GM12878 (cell line): ENCODE measurements around the gene TXNDC5. TPM values are rescaled to one million over a fixed set of nuclear protein-coding genes. Genes with fewer than 3 reads are reported as not detected.

Experiments used
- ATAC-seq: fragments of 200-7000 bp; cut with Tn5 transposase; 3 replicates; pipeline ENCODE4 v1.9.1; 2020; ENCODE audit warnings: mild to moderate bottlenecking, moderate library complexity
- BruUV-seq: library from RNA; stranded (reverse); fragments of 400-500 nt; replicated peaks from 2 replicates; lab custom pipeline; 2021; lab: Mats Ljungman, UMichigan
- CTCF ChIA-PET: fragments of 300-600 bp; sonication (Branson Sonifier 250); formaldehyde crosslinking; extraction: SDS; loops from one replicate; lab custom pipeline; 2021; ENCODE audit warnings: inconsistent platforms; lab: Yijun Ruan, JAX
- POLR2A ChIA-PET: fragments of 350-600 bp; formaldehyde crosslinking; extraction: SDS; loops from one replicate; lab custom pipeline; 2021; ENCODE audit warnings: inconsistent platforms; lab: Charles Lee
- RAD21 ChIA-PET: fragments of 300-600 bp; sonication (Branson Sonifier 250); formaldehyde crosslinking; loops from one replicate; lab custom pipeline; 2023; ENCODE audit warnings: antibody characterized with exemption; ENCODE audit not compliant: unreplicated experiment; lab: Charles Lee
- SMC1A ChIA-PET: fragments of 300-600 bp; sonication (Branson Sonifier 250); formaldehyde crosslinking; loops from one replicate; lab custom pipeline; 2023; ENCODE audit not compliant: unreplicated experiment, uncharacterized antibody; lab: Charles Lee
- DNase-seq: peaks from one replicate; pipeline ENCODE4 v3.0.0-alpha.2; 2011; ENCODE audit warnings: low read depth, low spot score
- FAIRE-seq: peaks from 3 replicates; lab custom pipeline; 2011; peaks lifted over from hg19 to GRCh38; lab: Jason Lieb, UNC
- H2AFZ ChIP-seq: 2 replicates; pipeline ENCODE4 v1.6.0; 2011; ENCODE audit warnings: low read depth, low read length, control low read depth; ENCODE audit not compliant: control insufficient read depth
- H3K27ac ChIP-seq: 2 replicates; pipeline ENCODE4 v1.5.1; 2011; ENCODE audit warnings: control low read depth; ENCODE audit not compliant: control insufficient read depth, insufficient read depth
- H3K27me3 ChIP-seq, 2 experiments: replicated peaks in 1 of 2; 2 replicates each; pipeline versions ENCODE4 v1.6.0 to v1.6.1; 2011; ENCODE audit warnings: low read length in 1 of 2; ENCODE audit not compliant: control insufficient read depth in 2 of 2, insufficient read depth in 2 of 2
- H3K36me3 ChIP-seq, 2 experiments: 2 replicates each; pipeline ENCODE4 v1.5.1; 2011; ENCODE audit warnings: low read length in 1 of 2; ENCODE audit not compliant: control insufficient read depth in 2 of 2, insufficient read depth in 2 of 2
- H3K4me1 ChIP-seq: 2 replicates; pipeline ENCODE4 v1.6.1; 2011; ENCODE audit warnings: mild to moderate bottlenecking, low read length, moderate library complexity, mixed read lengths; ENCODE audit not compliant: control insufficient read depth, insufficient read depth
- H3K4me2 ChIP-seq: 2 replicates; pipeline ENCODE4 v1.6.0; 2011; ENCODE audit warnings: control low read depth; ENCODE audit not compliant: control insufficient read depth, insufficient read depth
- H3K4me3 ChIP-seq: fragments of 200-600 bp; sonication (generic); 2 replicates; pipeline ENCODE4 v1.5.1; 2016
- H3K79me2 ChIP-seq: 2 replicates; pipeline ENCODE4 v1.6.0; 2011; ENCODE audit warnings: low read length; ENCODE audit not compliant: control insufficient read depth, insufficient read depth
- H3K9ac ChIP-seq: 2 replicates; pipeline ENCODE4 v1.8.0; 2011; ENCODE audit warnings: low read length, control low read depth, mixed read lengths; ENCODE audit not compliant: control insufficient read depth, insufficient read depth
- H3K9me3 ChIP-seq: replicated peaks from 3 replicates; pipeline ENCODE4 v1.5.1; 2011; ENCODE audit warnings: mild to moderate bottlenecking, low read length; ENCODE audit not compliant: control insufficient read depth, insufficient read depth
- H4K20me1 ChIP-seq: 2 replicates; pipeline ENCODE4 v1.6.0; 2011; ENCODE audit not compliant: control insufficient read depth, insufficient read depth
- CREM ChIP-seq: IDR thresholded peaks from 2 replicates; pipeline ENCODE4 v1.6.1; 2014; ENCODE audit warnings: antibody characterized with exemption, low read depth
- EZH2 ChIP-seq: IDR thresholded peaks from 2 replicates; pipeline ENCODE4 v1.6.1; 2012; ENCODE audit warnings: low read depth, mild to moderate bottlenecking, control low read depth, inconsistent platforms, low read length, borderline replicate concordance; ENCODE audit not compliant: control insufficient read depth
- FOXK2 ChIP-seq: fragments of 450-650 bp; IDR thresholded peaks from 2 replicates; pipeline ENCODE4 v1.6.1; 2017; ENCODE audit warnings: mild to moderate bottlenecking, moderate library complexity
- IKZF1 ChIP-seq: fragments of 450-650 bp; conservative IDR thresholded peaks from 2 replicates; pipeline ENCODE4 v1.6.1; 2017; ENCODE audit warnings: antibody characterized with exemption, mild to moderate bottlenecking
- MAX ChIP-seq: IDR thresholded peaks from 2 replicates; pipeline ENCODE4 v1.6.1; 2012; ENCODE audit warnings: low read depth, low read length, improper control_type of control experiment
- PAX5 ChIP-seq: IDR thresholded peaks from 2 replicates; pipeline ENCODE4 v1.6.1; 2011; ENCODE audit warnings: low read depth, low read length, borderline replicate concordance
- PKNOX1 ChIP-seq: fragments of 450-650 bp; IDR thresholded peaks from 2 replicates; pipeline ENCODE4 v1.6.1; 2016; ENCODE audit warnings: mild to moderate bottlenecking
- POLR2AphosphoS5 ChIP-seq: IDR thresholded peaks from 2 replicates; pipeline ENCODE4 v1.6.1; 2011; ENCODE audit warnings: mild to moderate bottlenecking, low read length, inconsistent platforms
- SMAD5 ChIP-seq: IDR thresholded peaks from 2 replicates; pipeline ENCODE4 v1.6.1; 2016; ENCODE audit warnings: antibody characterized with exemption, low read depth
- SUZ12 ChIP-seq: fragments of 200-600 bp; sonication (generic); IDR thresholded peaks from one replicate; pipeline ENCODE4 v1.6.1; 2018; ENCODE audit warnings: antibody characterized with exemption, mild to moderate bottlenecking; ENCODE audit not compliant: unreplicated experiment
- ZBTB11 ChIP-seq: fragments of 450-650 bp; formaldehyde crosslinking; IDR thresholded peaks from 2 replicates; pipeline ENCODE4 v1.5.0; 2022; ENCODE audit warnings: mild to moderate bottlenecking, missing genetic modification characterization
- ZNF622 ChIP-seq: fragments of 450-650 bp; IDR thresholded peaks from 2 replicates; pipeline ENCODE4 v1.6.1; 2017; ENCODE audit warnings: mild to moderate bottlenecking, inconsistent platforms
- WGBS: methylation state at CpG from one replicate; pipeline ENCODE4 v1.1.6; 2016; ENCODE audit warnings: low lambda C conversion rate; ENCODE audit not compliant: insufficient replicate concordance, insufficient coverage; ENCODE audit errors: missing lambda C conversion rate; 5-methylcytosine and 5-hydroxymethylcytosine counted together
- in situ Hi-C: fragments of 300-500 bp; cut with MboI; formaldehyde crosslinking; loops from 9 replicates; pipeline ENCODE4 v1.14.3; 2018; ENCODE audit warnings: mixed read lengths
- intact Hi-C: fragments of 100-400 bp; cut with micrococcal nuclease; formaldehyde crosslinking; loops from one replicate; pipeline ENCODE4 v1.14.2; 2022; ENCODE audit not compliant: unreplicated experiment
- polyA plus RNA-seq, 11 experiments: library from polyadenylated mRNA; depleted of rRNA in 4 of 11; unstranded in 6 of 11; stranded (reverse) in 5 of 11; fragments of >200 nt; fragmentation: Nextera tagmentation in 4 of 11; fragmentation: Illumina TruSeq in 1 of 11; extraction: Ambion mirVana in 4 of 11; extraction: Trizol in 1 of 11; gene quantifications; 1 replicate in 1 of 11; 2 replicates in 10 of 11; pipeline versions ENCODE4 v1.2.1 to v1.2.3, GENCODE V29; 2011 to 2016; ENCODE audit warnings: inconsistent platforms in 2 of 11, missing spikeins in 2 of 11, low read depth in 1 of 11
- total RNA-seq, 4 experiments: library from RNA; depleted of rRNA in 3 of 4; stranded (reverse); fragments of >200 nt in 3 of 4; fragmentation: Illumina TruSeq in 1 of 4; extraction: Trizol in 1 of 4; gene quantifications; 2 replicates each; pipeline versions ENCODE4 v1.2.1 to v1.2.3, GENCODE V29; 2013 to 2021

TXNDC5 gene
- total and polyA plus RNA-seq, 10 of the 15 experiments (the other 5 are each of a cell fraction or from before 2014, with no cell fraction given) = 7.2 to 181 (median 132) TPM

- no TSS peak for BruUV-seq
- H3K79me2 ChIP-seq = no peaks in the 10 kb centered on the region
- WGBS = 63% methylated on average over 4 of the region's 4 CpGs
- POLR2A ChIA-PET = no interaction called here
- SMC1A ChIA-PET = no interaction called here
- no peaks in the 10 kb centered on the region for H4K20me1 ChIP-seq
- ATAC-seq (no peak), DNase-seq (no peak), FAIRE-seq (no peak)
- H3K27ac ChIP-seq = no peak overlapping the region
- no peaks in the 10 kb centered on the region for H3K9me3 ChIP-seq
- CTCF ChIA-PET = interaction anchor here (0.6 kb wide), 1 partner anchor 52 kb away, joined by 3 read pairs; no protein-coding TSS in a partner anchor
- H3K27me3 ChIP-seq = no peaks in the 10 kb centered on the region; a peak in 1 of 4 replicates
- no peak overlapping the region for H3K9ac ChIP-seq
- no peak overlapping the region for H3K4me2 ChIP-seq
- H3K4me1 ChIP-seq = no peaks in the 10 kb centered on the region
- TF ChIP-seq EZH2 (no peak), SMAD5 (no peak), MAX (no peak), PAX5 (no peak), FOXK2 (no peak), ZNF622 (no peak), CREM (no peak), ZBTB11 (no peak), IKZF1 (no peak), POLR2AphosphoS5 (no peak), PKNOX1 (no peak), SUZ12 (no peak)
- no peak overlapping the region for H2AFZ ChIP-seq
- no peak overlapping the region for H3K4me3 ChIP-seq
- in situ Hi-C loops (no loop called here), intact Hi-C loops (no loop called here)
- no peaks in the 10 kb centered on the region for H3K36me3 ChIP-seq
- RAD21 ChIA-PET = no interaction called here
Observed at GRCh38 chr6:7836371-7837026, 74.1 kb downstream of the TXNDC5 start.
